ENCODE measurements around the gene KBTBD2.
"Not testable (repeated sequence)": the region's sequence is repeated elsewhere in the genome, so short reads cannot be mapped to it uniquely, and the experiment has no call there.

KBTBD2 gene

GRCh38 chr7:32848655-32849054, 42.9 kb downstream of the KBTBD2 start:
- DNase-seq = not testable (repeated sequence)

- DNase-seq = peak; percentile 56
Observed at GRCh38 chr7:32846630-32847225, 44.8 kb downstream of the KBTBD2 start.

GRCh38 chr7:32844748-32845147, 46.8 kb downstream of the KBTBD2 start:
- DNase-seq = not testable (repeated sequence)

GRCh38 chr7:32843763-32844162, 47.8 kb downstream of the KBTBD2 start:
- DNase-seq = not testable (repeated sequence)

GRCh38 chr7:32839846-32840245, 51.7 kb downstream of the KBTBD2 start:
- DNase-seq = not testable (repeated sequence)

GRCh38 chr7:32828996-32829752, 62.4 kb downstream of the KBTBD2 start:
- not testable (repeated sequence) for DNase-seq
